ENCODE results near the gene CLUH.

DNA sequence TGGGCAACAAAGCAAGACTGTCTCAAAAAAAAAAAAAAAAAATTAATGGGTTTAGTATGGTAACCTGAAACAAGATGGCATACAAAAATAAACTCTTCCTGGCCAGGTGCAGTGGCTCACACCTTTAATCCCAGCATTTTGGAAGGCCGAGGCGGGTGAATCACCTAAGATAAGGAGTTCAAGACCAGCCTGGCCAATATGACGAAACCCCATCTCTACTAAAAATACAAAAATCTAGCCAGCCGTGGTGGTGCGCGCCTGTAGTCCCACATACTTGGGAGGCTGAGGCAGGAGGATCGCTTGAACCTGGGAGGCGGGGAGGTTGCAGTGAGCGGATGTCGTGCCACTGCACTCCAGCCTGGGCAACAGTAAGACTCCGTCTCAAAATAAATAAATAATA lies 62.4 kb downstream of the CLUH start:
- TF ChIP-seq, protein P1, sequence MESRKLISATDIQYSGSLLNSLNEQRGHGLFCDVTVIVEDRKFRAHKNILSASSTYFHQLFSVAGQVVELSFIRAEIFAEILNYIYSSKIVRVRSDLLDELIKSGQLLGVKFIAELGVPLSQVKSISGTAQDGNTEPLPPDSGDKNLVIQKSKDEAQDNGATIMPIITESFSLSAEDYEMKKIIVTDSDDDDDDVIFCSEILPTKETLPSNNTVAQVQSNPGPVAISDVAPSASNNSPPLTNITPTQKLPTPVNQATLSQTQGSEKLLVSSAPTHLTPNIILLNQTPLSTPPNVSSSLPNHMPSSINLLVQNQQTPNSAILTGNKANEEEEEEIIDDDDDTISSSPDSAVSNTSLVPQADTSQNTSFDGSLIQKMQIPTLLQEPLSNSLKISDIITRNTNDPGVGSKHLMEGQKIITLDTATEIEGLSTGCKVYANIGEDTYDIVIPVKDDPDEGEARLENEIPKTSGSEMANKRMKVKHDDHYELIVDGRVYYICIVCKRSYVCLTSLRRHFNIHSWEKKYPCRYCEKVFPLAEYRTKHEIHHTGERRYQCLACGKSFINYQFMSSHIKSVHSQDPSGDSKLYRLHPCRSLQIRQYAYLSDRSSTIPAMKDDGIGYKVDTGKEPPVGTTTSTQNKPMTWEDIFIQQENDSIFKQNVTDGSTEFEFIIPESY (IDR thresholded peaks at IDR 0.05; ENCODE audit: extremely low read depth, insufficient replicate concordance, low read length): no peak
- TF ChIP-seq POLR2A (IDR thresholded peaks at IDR 0.05; ENCODE audit: borderline replicate concordance, extremely low read depth, insufficient read depth, insufficient read length): no peak
- TF ChIP-seq, protein P2, sequence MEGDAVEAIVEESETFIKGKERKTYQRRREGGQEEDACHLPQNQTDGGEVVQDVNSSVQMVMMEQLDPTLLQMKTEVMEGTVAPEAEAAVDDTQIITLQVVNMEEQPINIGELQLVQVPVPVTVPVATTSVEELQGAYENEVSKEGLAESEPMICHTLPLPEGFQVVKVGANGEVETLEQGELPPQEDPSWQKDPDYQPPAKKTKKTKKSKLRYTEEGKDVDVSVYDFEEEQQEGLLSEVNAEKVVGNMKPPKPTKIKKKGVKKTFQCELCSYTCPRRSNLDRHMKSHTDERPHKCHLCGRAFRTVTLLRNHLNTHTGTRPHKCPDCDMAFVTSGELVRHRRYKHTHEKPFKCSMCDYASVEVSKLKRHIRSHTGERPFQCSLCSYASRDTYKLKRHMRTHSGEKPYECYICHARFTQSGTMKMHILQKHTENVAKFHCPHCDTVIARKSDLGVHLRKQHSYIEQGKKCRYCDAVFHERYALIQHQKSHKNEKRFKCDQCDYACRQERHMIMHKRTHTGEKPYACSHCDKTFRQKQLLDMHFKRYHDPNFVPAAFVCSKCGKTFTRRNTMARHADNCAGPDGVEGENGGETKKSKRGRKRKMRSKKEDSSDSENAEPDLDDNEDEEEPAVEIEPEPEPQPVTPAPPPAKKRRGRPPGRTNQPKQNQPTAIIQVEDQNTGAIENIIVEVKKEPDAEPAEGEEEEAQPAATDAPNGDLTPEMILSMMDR (IDR thresholded peaks at IDR 0.05 in 2 of 3, conservative IDR thresholded peaks at IDR 0.05 in 1 of 3; ENCODE audit: borderline replicate concordance in 1 of 3, insufficient read depth in 1 of 3, low read depth in 2 of 3, low read length in 2 of 3): no peak
- TF ChIP-seq CEBPB (IDR thresholded peaks at IDR 0.05; ENCODE audit: low read depth): no peak

All from HCT116 (cell line).